SK-N-SH (cell line): ENCODE data around the gene PLCB1.

ENCODE experiments used
- EP300 ChIP-seq, 2 experiments: IDR thresholded peaks; 2 replicates each; pipeline versions ENCODE4 v1.4.0 to v1.6.1; 2012; ENCODE audit warnings: borderline replicate concordance in 1 of 2, low read depth in 1 of 2, low read length in 1 of 2
- RAD21 ChIP-seq: IDR thresholded peaks from 2 replicates; pipeline ENCODE4 v1.6.1; 2012; ENCODE audit warnings: mild to moderate bottlenecking, low read length
- YY1 ChIP-seq: IDR thresholded peaks from 2 replicates; pipeline ENCODE4 v1.4.0; 2012; ENCODE audit warnings: low read depth, mild to moderate bottlenecking
- TF ChIP-seq, protein P1 (sequence below): fragments of 200-600 bp; sonication (generic); IDR thresholded peaks from 2 replicates; pipeline ENCODE4 v1.6.1; 2017; ENCODE audit warnings: antibody characterized with exemption, mild to moderate bottlenecking, moderate library complexity

DNA sequence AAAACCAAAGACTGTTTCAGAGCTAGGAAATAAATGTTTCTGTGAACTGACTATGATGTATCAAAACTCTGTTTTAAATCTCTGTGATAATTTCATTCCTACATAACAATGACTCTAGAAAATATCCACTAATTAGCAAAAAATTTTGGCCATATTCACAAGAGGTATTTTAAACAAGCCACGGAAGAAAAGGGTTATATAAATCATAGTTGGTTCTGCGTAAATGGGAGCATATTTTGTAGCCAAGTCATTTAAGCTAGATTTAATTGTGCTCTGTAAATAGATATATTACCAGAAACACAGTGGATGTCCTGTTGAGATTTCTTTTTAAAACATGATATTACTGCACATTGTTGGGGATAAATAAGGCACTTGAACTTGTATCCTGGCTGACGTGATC lies 520.3 kb downstream of the PLCB1 start:
- TF ChIP-seq, protein P1, sequence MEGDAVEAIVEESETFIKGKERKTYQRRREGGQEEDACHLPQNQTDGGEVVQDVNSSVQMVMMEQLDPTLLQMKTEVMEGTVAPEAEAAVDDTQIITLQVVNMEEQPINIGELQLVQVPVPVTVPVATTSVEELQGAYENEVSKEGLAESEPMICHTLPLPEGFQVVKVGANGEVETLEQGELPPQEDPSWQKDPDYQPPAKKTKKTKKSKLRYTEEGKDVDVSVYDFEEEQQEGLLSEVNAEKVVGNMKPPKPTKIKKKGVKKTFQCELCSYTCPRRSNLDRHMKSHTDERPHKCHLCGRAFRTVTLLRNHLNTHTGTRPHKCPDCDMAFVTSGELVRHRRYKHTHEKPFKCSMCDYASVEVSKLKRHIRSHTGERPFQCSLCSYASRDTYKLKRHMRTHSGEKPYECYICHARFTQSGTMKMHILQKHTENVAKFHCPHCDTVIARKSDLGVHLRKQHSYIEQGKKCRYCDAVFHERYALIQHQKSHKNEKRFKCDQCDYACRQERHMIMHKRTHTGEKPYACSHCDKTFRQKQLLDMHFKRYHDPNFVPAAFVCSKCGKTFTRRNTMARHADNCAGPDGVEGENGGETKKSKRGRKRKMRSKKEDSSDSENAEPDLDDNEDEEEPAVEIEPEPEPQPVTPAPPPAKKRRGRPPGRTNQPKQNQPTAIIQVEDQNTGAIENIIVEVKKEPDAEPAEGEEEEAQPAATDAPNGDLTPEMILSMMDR: no peak
- TF ChIP-seq EP300 (IDR thresholded peaks at IDR 0.05; ENCODE audit: borderline replicate concordance in 1 of 2, low read depth in 1 of 2, low read length in 1 of 2) (no peak), RAD21 (no peak), YY1 (no peak)
